NCI-H524 (cell line): ENCODE results near the gene ARPC1B.

Experiments used
- DNase-seq, 2 experiments: peaks; one replicate each; lab custom pipeline; 2025; lab: John Stamatoyannopoulos, UW

ARPC1B gene

DNA sequence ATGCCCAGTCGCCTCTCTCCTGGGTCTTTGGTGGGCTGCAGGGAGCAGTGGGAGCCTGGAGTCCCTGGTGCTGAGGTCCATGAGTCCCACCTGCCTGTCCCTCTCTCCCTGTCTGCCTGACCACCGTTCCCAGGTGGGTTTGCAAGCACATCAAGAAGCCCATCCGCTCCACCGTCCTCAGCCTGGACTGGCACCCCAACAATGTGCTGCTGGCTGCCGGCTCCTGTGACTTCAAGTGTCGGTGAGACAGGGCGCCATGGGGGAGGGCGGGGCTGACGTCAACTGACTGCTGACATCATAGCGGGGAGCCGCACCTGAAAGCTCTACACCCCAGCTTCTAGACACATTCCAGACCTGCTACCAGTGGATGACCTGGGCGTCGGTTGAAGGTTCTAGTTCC lies 15.2 kb downstream of the ARPC1B start:
- no peak for DNase-seq

DNA sequence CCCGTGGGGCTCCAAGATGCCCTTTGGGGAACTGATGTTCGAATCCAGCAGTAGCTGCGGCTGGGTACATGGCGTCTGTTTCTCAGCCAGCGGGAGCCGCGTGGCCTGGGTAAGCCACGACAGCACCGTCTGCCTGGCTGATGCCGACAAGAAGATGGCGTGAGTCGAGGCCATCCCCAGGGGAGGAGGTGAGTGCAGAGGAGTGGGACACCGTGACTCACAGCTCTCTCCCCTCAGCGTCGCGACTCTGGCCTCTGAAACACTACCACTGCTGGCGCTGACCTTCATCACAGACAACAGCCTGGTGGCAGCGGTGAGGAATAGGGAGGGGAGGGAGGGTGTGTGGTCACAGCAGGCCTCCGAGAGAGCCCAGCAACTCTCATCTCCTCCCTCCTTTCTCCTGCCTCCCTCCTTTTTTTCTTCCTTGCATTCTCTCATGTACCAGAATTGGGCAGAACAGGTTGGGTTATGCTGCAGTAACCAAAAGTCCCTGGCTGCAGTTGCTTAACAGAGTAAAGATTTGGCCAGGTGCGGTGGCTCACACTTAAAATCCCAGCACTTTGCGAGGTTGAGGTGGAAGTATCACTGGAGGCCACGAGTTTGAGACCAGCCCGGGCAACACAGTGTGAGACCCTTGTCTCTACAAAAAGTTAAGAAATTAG lies 16.5 kb downstream of the ARPC1B start:
- DNase-seq = no peak

DNA sequence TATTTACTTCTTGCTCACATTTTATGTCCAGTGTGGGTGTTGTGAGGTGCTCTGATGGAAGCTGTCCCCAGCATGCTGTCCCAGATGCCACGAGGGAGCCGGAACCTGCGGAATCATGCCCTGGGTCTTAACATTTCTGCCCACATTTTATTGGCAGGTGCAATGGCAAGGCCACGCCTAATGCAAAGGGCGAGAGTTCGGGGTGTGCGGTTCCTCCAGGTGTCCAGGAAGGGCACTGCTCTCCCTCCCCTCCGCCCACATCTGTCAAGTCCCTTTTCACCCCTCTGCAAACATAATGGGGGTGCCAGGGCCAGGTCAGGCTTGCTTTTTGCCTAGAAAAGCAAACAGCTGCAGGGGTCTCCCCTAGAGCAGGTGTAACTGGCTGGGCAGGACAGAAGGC lies 17.5 kb downstream of the ARPC1B start:
- no peak for DNase-seq

DNA sequence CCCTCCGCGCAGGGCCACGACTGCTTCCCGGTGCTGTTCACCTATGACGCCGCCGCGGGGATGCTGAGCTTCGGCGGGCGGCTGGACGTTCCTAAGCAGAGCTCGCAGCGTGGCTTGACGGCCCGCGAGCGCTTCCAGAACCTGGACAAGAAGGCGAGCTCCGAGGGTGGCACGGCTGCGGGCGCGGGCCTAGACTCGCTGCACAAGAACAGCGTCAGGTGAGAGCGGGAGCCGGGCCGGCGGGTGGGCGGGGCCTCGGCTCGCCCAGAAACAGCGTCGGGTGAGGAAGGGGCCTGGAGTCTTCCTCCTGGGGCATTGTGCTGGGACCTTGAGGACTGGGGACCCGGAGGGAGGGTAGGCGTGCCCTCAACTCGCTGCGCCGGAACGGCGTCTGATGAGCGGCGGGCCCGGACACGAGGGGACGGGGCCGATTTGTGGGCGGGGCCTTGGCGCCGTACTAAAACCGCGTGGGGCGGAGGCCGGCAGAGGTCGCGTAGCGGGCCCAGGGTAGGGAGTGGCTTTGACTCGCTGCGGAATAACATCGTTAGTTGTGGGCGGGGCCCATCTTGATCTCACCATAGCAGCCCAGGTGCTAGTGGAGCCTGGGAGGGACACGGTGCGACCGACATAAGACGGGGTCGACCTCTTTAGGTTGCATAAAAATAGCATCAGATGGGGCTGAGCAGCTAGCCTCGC lies 18.3 kb downstream of the ARPC1B start:
- DNase-seq = peak; percentile 43 to 77

DNA sequence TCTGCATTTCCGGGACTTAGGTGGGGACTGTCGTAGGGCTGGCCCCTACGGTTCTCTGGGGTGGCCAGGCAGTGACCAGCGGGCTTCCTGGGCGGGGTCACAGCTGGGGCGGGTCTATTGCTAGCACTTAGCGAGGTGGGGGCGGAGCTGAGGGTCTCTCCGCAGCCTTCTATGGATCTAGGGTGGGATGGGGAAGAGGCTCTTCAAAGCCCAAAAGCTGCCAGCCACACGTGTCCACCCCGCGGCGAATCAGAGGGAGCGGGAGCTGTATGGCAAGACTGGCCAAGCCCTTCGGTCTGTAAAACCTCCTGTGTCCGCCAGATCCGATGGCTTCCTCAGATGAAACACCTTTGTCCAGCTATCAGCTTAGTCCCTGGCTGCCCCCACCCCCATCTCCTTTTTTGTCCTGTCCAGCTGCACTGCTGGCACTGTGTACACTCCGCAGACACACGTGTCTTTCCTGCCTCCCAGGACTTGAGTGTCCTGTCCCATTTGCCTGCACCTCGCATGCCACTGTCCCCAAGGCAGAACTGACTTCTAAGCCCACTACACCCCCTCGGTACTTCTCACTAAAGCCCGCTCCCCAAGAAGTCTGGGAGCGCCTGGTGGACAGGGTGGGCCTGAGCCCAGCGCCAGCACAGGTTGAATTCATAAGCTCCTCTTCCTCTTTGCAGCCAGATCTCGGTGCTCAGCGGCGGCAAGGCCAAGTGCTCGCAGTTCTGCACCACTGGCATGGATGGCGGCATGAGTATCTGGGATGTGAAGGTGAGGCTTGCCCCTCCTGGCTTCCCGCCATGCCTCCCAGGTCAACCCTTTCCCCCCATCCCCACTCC lies 19.0 kb downstream of the ARPC1B start:
- DNase-seq = peak; percentile 12 to 69

DNA sequence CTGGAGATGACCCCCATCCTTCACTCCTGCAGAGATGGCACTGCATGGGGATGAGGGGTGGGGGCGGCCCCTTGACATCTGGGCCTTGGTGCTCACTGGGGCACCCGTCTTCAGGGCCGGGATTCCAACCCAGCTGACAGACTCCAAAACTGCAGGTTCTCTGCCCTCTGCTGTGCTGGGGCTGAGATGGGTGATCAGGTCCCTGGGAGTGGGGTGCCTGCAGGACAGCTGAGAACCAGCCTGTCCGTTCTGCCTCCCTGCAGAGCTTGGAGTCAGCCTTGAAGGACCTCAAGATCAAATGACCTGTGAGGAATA lies 19.6 kb downstream of the ARPC1B start:
- no peak for DNase-seq

DNA sequence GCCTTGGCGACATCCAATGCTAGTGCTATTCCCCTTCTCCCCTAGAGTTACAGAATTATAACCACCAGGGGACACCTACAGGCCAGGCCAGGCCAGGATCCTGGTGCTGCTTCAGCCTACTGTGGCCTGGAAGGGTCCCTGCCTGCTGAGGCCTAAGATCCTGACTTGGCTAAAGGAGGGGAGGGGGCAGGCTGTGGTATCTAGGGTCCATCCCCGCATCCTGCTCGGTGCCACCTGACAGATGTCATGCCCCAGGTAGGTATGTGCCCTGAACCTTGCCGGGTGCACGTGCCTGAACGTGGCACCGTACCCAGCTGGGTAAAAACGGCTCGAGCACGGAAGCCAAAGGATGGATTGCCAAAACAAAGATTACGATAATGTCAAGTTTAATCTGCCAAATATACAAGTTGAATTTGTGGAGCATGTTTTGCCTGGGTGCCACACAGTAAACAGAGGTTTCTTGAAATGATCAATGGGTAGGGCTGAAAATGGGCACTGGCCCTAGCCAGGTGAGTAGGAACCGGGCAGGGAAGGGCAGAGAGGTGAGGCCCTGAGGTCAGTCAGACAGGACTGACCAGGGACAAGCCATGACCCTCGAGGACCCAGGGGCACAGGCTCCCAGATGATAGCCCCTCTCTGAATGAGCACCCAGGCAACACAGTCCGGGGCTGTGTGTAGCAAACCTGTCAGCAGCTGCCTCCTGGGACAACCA lies 21.2 kb downstream of the ARPC1B start:
- no peak for DNase-seq

DNA sequence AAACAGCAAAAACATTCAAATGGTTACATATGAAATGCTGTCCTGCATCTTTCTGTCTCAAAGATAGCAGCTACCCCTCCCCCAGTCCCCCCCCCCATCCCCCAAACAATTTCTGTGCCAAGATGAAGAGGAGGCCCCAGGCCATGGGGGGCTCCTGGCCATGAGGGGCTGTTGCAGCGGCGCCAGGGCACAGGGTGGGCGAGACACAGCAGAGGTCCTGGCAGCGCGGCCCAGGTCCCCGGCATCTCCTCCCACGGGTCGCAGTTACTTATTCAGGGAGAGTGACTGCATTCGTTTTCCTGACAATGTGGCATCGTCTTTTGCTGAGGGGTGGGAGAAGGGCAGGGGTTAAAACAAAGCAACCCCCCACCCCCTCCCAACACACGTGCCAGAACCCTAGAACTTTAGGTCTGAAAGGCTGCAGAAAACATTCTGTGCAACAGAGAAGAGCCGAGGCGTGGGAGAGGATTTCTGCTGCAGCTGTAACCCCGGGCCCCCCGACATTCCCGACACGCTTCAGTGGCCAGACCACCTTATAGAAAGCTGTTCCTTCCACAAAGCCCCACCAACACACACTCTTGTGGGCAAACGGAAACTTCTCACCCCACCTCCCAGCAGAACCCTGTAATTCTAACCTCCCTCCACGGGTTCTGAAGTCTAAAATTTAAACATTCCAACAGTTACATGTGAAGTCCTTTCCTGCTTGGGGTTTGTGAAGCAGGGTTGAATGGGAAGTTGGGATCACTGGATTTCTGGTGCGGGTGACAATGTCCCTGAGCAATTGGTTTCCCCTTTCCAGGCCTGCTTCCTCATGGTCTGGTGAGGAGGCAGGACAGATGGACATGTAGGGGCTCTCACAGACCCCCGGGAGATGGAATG lies 22.1 kb downstream of the ARPC1B start:
- DNase-seq = no peak

DNA sequence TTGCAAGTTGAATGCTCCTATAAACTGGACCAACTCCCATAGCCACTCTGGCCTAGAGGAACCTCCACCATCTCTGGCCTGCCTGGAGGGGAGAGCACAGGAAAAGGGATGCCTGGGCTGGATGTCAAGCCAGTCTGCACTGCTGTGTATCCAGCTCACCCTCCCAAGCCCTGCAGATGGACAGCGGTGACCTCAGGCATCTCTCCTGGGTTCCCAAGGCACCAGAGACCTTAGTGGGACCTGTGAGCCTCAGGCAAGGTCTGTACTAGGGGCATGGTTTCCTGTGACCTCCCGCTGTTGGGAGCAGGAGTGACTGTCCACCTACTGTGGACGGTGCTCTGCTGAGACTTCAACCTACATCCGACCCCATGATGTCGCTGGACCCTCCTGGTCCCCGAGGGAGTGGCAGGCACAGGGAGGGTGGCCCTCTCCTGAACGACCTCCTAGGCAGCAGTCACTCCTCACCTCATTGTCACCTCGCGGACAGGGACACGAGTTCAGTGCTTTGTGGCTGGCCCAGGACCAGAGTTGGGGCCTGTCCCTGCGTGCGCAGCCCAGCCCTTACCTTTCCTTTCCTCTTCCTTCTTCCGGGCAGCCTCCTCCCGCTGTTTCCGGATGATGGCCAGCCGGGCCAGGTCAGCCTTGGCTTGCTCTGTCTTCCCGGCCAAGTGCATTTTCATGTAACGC lies 22.9 kb downstream of the ARPC1B start:
- DNase-seq = no peak

DNA sequence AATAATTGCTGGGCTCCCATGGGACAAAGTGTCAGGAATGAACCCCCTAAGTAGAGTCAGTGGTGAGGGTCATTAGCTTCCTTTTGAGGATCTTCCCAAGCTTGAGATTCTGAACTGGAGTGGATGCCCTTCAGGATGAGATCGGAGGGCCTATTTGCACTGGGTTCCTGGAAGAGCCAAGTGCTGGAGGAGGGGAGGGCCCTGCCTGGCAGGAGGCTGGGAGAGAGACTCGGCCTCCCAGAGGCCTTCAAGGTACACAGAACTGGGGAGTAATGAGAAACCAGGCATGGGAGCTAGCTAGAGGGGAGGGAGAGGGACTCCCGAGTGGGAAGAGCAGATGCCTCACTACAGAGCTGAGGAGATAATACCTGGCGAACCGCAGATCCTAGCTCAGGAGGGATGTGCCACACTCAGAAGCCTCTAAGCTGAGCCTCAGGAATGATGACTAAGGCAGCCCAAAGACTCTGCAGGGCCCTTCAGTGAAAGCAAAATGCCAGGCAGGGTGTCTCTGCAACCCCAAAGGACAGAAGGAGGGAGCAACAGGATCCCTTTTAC lies 24.4 kb downstream of the ARPC1B start:
- DNase-seq = no peak

DNA sequence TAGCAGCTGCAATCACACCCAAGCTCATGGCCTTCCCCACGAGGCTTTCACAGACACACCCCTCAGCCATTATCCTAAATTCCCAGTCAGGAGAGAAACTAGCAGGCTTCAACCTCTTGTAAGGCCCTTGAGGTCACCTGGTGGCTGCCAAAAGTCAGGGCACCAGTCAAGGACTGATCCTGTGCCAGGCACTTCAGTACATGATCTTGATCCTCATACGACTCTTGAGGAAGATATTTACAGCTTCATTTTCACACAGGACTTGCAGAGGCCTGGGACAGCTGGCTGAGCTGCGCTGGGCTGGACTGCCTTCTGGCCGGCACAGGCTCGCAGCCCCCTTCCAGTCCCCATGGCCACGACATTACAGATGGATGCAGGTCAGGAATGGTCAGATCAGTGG lies 25.1 kb downstream of the ARPC1B start:
- DNase-seq = no peak

DNA sequence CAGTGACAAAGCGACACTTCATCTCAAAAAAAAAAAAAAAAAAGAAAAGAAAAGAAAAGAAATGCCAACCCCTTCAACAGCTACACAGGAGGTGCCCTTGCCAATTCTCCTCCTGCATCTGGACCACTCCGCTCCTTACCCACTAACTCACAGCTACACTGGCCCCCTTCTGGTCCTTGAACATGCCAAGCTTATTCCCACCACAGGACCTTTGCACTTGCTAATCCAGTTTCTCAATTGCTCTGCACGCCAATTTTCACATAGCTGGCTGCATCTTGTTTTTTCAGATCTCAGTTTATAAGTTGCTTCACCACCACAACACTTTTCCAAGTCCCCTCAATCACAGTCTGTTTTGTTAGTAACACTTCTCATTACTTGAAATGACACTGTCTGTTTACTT lies 28.3 kb downstream of the ARPC1B start:
- no peak for DNase-seq

DNA sequence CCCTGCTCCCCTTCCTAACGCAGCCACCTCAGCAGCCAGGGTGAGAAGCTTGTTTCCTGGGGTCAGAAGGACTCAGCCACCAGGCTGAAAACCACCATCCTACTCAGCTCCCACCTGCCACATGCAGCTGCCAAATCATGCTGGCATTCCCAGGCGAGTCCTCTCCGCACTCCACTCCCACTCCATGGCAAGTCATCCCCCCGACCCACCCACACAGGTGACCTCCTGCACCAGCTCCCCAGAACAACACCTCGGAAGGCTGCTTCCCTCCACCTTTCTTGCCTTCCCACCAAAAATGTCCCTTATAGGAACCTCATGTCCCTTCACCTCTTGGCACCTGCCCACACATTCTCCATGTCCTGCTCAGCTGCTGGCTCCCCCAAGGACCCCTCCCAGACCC lies 29.2 kb downstream of the ARPC1B start:
- DNase-seq = no peak

DNA sequence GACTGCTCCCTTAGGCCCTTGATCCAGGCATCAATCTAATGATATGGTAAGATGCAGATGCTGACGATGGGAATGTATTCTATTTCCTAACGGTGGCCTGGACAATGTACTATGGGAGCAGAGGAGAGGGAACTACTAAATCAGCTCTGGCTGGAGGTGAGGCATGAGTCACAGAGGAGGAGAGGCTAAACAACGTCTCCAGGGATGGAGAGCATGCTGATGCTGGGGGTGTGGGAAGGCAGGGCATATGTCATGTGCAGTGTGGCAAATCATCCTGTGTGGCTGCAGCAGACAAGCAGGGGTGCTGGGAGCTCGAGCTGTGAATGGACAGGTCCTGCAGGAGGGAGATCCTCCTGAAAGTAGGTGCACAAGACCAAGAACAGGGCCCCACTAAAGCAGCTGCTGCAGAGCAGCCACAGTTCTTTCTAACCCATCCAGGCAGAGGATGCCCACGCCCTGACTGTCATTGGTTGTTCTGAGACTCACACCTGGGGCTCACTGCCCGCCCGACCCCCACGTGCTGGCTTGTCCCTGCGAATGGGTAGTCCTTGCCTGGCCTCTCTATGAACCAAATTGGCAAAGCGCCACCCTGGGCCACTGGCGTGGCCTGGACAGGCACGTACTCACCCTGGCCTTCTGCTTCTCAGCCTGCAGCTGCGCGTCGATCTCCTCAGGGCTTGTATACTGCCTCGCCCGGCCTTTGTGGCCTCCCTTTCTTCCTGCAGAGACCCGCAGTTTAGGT lies 29.9 kb downstream of the ARPC1B start:
- DNase-seq = no peak

DNA sequence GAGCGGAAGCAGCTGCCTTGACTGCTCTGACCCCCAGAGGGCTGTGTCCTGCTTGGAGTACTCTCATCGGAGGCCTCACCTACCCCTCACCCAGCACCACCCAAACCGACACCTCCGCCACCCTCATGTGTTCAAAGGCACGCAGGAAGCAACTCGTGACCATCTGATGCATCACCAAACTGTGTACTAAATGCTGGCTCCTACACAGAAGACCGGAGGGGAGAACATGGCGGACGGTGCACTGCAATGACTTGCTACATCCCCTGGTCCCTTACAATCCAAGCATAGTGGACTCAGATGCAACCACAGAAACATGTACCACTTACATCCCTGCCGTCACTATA lies 30.4 kb downstream of the ARPC1B start:
- no peak for DNase-seq

DNA sequence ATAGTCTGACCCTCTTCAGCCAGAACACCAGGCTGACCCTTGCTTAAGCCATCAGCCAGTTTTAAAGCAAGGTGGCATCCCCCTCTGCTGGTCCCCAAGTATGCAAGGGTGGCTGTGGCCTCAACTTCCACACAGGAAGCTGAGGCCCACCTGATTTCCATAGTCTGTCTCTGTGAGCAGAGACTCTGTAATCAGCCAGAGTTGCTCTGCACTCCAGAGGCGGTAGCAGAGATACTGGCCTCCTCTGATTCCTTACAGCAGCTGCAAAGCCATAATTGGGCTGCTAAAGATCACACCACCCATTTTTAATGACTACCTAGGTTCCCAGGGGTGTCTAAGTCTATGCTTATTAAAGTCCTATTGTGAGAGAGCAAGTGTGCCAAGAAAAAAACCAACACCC lies 32.0 kb downstream of the ARPC1B start:
- no peak for DNase-seq

DNA sequence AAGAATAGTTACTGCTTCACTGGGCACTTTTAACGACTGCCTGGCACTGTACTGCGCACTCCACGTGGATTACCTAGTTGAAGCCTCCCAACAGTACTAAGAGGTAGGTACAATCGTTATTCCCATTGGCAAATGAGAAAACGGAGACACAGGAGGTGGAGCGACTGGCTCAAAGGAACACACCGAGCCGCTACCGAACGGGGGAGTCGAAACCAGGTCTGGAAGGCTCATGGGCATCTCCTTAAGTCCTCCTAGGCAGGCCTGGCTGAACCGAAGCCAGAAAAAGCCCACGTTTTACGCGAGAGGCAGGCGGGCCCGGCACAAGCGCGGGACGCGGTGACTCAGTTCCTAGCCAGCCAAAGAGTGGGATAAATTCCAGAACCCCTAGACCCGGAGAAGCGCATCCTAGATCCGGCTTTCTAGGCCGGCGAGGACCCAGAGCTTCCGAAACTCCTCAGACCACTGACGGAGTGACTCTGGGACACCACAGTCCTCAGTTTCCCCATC lies 33.4 kb downstream of the ARPC1B start:
- peak in 1 of 2 experiments; percentile 13 for DNase-seq

DNA sequence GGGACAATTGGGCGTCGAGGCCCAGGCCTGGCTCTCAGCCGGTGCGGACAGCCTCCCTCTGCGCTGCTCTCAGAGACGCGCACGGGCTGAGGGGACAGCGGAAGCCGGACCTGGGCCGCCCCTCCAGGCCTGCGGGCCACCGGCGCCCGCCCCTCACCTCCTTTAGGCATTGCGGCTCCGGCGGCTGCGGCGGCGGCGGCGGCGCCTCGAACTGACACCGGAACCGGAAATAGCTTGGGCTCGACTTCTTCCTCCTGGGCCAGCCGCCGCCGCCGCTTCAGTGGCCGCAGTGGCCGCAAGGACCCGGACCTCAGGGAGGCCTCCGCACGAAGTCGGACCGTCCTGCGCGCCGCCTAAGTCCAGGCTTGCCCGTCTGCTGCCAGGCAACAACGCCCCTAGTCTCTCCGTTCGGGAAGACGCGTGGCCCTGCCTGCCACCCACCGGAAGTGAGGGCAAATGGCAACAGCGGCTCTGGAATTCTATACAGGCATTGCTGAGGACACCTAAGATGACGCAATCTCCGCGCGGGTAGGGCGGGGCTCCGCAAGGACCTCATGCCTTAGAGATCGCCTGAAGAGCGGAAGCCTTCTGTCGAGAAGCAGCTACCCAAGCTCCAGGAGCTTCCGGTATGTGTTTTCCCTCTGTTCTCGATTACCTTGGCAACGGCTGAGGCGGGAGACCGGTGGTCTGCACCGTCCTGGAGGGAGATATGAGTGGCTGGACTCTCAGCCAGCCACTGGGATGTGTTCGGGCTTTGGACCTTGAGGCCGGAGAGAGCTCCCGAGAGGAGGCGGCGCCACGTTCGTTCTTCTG lies 34.1 kb downstream of the ARPC1B start, which contains the start of the genes BUD31 and PDAP1:
Gene BUD31 (plus strand): TSS at position 591 of the 813 bp plus-strand sequence. CDS start 2,124 bp downstream, outside the sequence.
Gene PDAP1 (minus strand): TSS at position 219 of the 813 bp plus-strand sequence. CDS start 49 bp downstream, at position 170.
- peak; percentile 89 to 93 for DNase-seq

DNA sequence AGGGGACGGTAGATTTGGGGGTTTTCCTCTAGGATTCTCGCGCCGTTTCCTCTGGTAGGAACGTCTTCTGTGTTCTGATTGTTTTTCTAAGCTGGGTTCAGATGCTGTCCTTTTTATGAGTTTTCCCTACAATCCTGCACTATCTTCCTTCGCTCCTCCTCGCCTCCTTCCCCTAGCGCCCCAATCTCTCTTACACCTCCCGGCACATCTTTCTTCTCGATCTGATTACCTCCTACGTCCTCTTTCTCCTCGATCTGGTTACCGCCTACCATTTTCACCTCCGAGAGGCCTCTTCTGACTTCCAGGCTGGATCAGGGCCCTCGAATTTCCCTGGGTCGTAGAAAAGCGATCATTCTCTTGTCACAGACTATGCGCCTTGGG lies 34.7 kb downstream of the ARPC1B start:
- DNase-seq = no peak
